ENCODE data around the gene MCUR1.

GRCh38 chr6:13851330-13851729, 37.0 kb upstream of the MCUR1 start:
- no peak for TF ChIP-seq EP300 (IDR thresholded peaks at IDR 0.05; ENCODE audit: borderline replicate concordance)
- no peak for TF ChIP-seq CREB1 (IDR thresholded peaks at IDR 0.05; ENCODE audit: low read depth)
- no peak for TF ChIP-seq USF1 (IDR thresholded peaks at IDR 0.05)
